H1 (cell line): Measurements from ENCODE around the gene RUNX1. TPM values are rescaled to one million over a fixed set of nuclear protein-coding genes. Genes with fewer than 3 reads are reported as not detected.

ENCODE experiments used
- CTCF ChIA-PET: fragments of 300-600 bp; sonication (Branson Sonifier 250); formaldehyde crosslinking; loops from one replicate; lab custom pipeline; 2021; ENCODE audit not compliant: partially characterized antibody; lab: Charles Lee
- POLR2A ChIA-PET: fragments of 300-600 bp; sonication (Branson Sonifier 250); formaldehyde crosslinking; loops from one replicate; lab custom pipeline; 2021; ENCODE audit warnings: inconsistent platforms; ENCODE audit not compliant: partially characterized antibody; lab: Charles Lee
- DNase-seq, 2 experiments: peaks; one replicate each; pipeline versions ENCODE4 v3.0.0 to v3.0.0-alpha.2; 2010 to 2022; ENCODE audit warnings: low spot score in 2 of 2, low read depth in 1 of 2, mixed read lengths in 1 of 2
- FAIRE-seq: peaks from 2 replicates; lab custom pipeline; 2011; peaks lifted over from hg19 to GRCh38; lab: Jason Lieb, UNC
- H2AFZ ChIP-seq: 2 replicates; pipeline ENCODE4 v1.8.1; 2012; ENCODE audit warnings: low read length, inconsistent platforms
- H2AK5ac ChIP-seq: 2 replicates; pipeline ENCODE4 v1.6.1; 2013; ENCODE audit warnings: low read depth, low read length
- H2BK120ac ChIP-seq: replicated peaks from 2 replicates; pipeline ENCODE3; 2013; ENCODE audit warnings: low read depth, low read length, inconsistent platforms
- H2BK12ac ChIP-seq: 2 replicates; pipeline ENCODE4 v1.6.1; 2013; ENCODE audit warnings: low read depth, low read length
- H2BK15ac ChIP-seq: 2 replicates; pipeline ENCODE4 v1.6.1; 2013; ENCODE audit warnings: low read length
- H2BK20ac ChIP-seq: 2 replicates; pipeline ENCODE4 v1.6.1; 2013; ENCODE audit warnings: low read length
- H2BK5ac ChIP-seq: 2 replicates; pipeline ENCODE4 v1.6.1; 2013; ENCODE audit warnings: low read depth, low read length
- H3K14ac ChIP-seq: 2 replicates; pipeline ENCODE4 v1.6.1; 2013; ENCODE audit warnings: inconsistent platforms; ENCODE audit not compliant: insufficient read length
- H3K18ac ChIP-seq: 2 replicates; pipeline ENCODE4 v1.6.1; 2013; ENCODE audit warnings: low read length; ENCODE audit errors: extremely low read depth
- H3K23ac ChIP-seq: 2 replicates; pipeline ENCODE4 v1.6.1; 2013; ENCODE audit warnings: inconsistent platforms; ENCODE audit not compliant: insufficient read length
- H3K23me2 ChIP-seq: 2 replicates; pipeline ENCODE4 v1.6.1; 2013; ENCODE audit warnings: low read depth, low read length
- H3K27ac ChIP-seq: 2 replicates; pipeline ENCODE4 v1.6.1; 2011; ENCODE audit warnings: low read depth, low read length, inconsistent platforms
- H3K27me3 ChIP-seq, 4 experiments: replicated peaks in 1 of 4; 1 replicate in 1 of 4; 2 replicates in 3 of 4; pipeline versions ENCODE4 v1.6.1 to v1.8.1; 2011 to 2013; ENCODE audit warnings: low read length in 3 of 4, mild to moderate bottlenecking in 3 of 4, inconsistent platforms in 2 of 4, mixed read lengths in 2 of 4, moderate library complexity in 1 of 4; ENCODE audit not compliant: control insufficient read depth in 3 of 4, insufficient read depth in 3 of 4; ENCODE audit errors: extremely low read depth in 1 of 4
- H3K36me3 ChIP-seq, 4 experiments: 2 replicates each; pipeline versions ENCODE4 v1.6.1 to v1.8.1; 2011 to 2013; ENCODE audit warnings: mild to moderate bottlenecking in 4 of 4, low read length in 3 of 4, moderate library complexity in 2 of 4, control low read depth in 1 of 4, inconsistent platforms in 1 of 4; ENCODE audit not compliant: insufficient read depth in 4 of 4, control insufficient read depth in 2 of 4
- H3K4ac ChIP-seq: replicated peaks from 2 replicates; pipeline ENCODE3; 2013; ENCODE audit warnings: low read length, low read depth, mixed read lengths, inconsistent platforms; ENCODE audit not compliant: insufficient read length
- H3K4me1 ChIP-seq, 4 experiments: replicated peaks in 1 of 4; 1 replicate in 1 of 4; 2 replicates in 3 of 4; pipeline versions ENCODE4 v1.6.1 to v1.8.1; 2011 to 2013; ENCODE audit warnings: low read length in 3 of 4, inconsistent platforms in 2 of 4, mixed read lengths in 1 of 4; ENCODE audit not compliant: insufficient read depth in 4 of 4, control insufficient read depth in 3 of 4
- H3K4me2 ChIP-seq, 2 experiments: 2 replicates each; pipeline versions ENCODE4 v1.6.1 to v1.8.1; 2011 to 2013; ENCODE audit warnings: low read depth in 2 of 2, low read length in 2 of 2, control low read depth in 1 of 2, inconsistent platforms in 1 of 2, mild to moderate bottlenecking in 1 of 2; ENCODE audit not compliant: insufficient read depth in 1 of 2
- H3K4me3 ChIP-seq, 4 experiments: fragments of 200-600, 300-600 bp in 1 of 4; sonication (generic), shearing (Covaris generic), sonication (Bioruptor Twin) in 1 of 4; 2 replicates each; pipeline versions ENCODE4 v1.5.1 to v1.8.1; 2011 to 2016; ENCODE audit warnings: low read length in 4 of 4, low read depth in 3 of 4, control low read depth in 2 of 4, inconsistent platforms in 2 of 4, mild to moderate bottlenecking in 2 of 4, mixed read lengths in 1 of 4, moderate library complexity in 1 of 4; ENCODE audit not compliant: insufficient read depth in 2 of 4; ENCODE audit errors: extremely low read depth in 1 of 4
- H3K56ac ChIP-seq: replicated peaks from 2 replicates; pipeline ENCODE3; 2013; ENCODE audit warnings: low read depth, mild to moderate bottlenecking, mixed read lengths, low read length, inconsistent platforms; ENCODE audit not compliant: insufficient read length
- H3K79me1 ChIP-seq: 2 replicates; pipeline ENCODE4 v1.6.1; 2013; ENCODE audit warnings: low read depth, low read length, control low read depth
- H3K79me2 ChIP-seq, 2 experiments: 2 replicates each; pipeline versions ENCODE4 v1.6.1 to v1.8.1; 2012 to 2013; ENCODE audit warnings: low read length in 2 of 2, mild to moderate bottlenecking in 2 of 2, inconsistent platforms in 1 of 2; ENCODE audit not compliant: insufficient read depth in 2 of 2, control insufficient read depth in 1 of 2
- H3K9ac ChIP-seq, 4 experiments: replicated peaks in 1 of 4; 1 replicate in 1 of 4; 2 replicates in 3 of 4; pipeline versions ENCODE4 v1.6.1 to v1.8.1; 2011 to 2013; ENCODE audit warnings: low read depth in 3 of 4, low read length in 3 of 4, control low read depth in 2 of 4, mild to moderate bottlenecking in 2 of 4, moderate library complexity in 2 of 4, inconsistent platforms in 1 of 4; ENCODE audit errors: extremely low read depth in 1 of 4
- H3K9me3 ChIP-seq, 2 experiments: 2 replicates each; pipeline versions ENCODE4 v1.6.1 to v1.8.1; 2012 to 2013; ENCODE audit warnings: mild to moderate bottlenecking in 2 of 2, moderate library complexity in 2 of 2, control low read depth in 1 of 2, inconsistent platforms in 1 of 2, low read depth in 1 of 2, low read length in 1 of 2, mixed read lengths in 1 of 2; ENCODE audit not compliant: insufficient read depth in 2 of 2
- H4K20me1 ChIP-seq, 2 experiments: replicated peaks in 1 of 2; 2 replicates each; pipeline versions ENCODE3 to v1.8.1; 2011 to 2013; ENCODE audit warnings: inconsistent platforms in 2 of 2, low read length in 2 of 2, mild to moderate bottlenecking in 1 of 2; ENCODE audit not compliant: insufficient read depth in 2 of 2, control insufficient read depth in 1 of 2
- H4K5ac ChIP-seq: 2 replicates; pipeline ENCODE4 v1.6.1; 2013; ENCODE audit warnings: low read length, low read depth, mixed read lengths, inconsistent platforms; ENCODE audit not compliant: insufficient read length
- H4K8ac ChIP-seq: 2 replicates; pipeline ENCODE4 v1.8.0; 2013; ENCODE audit warnings: mild to moderate bottlenecking, moderate library complexity, low read length, inconsistent platforms; ENCODE audit not compliant: insufficient read depth; ENCODE audit errors: extremely low read depth
- H4K91ac ChIP-seq: replicated peaks from 2 replicates; pipeline ENCODE3; 2013; ENCODE audit warnings: low read length, mixed read lengths, inconsistent platforms; ENCODE audit not compliant: insufficient read length
- BACH1 ChIP-seq: IDR thresholded peaks from 2 replicates; pipeline ENCODE4 v1.6.1; 2012; ENCODE audit warnings: low read length, improper control_type of control experiment
- CHD1 ChIP-seq: IDR thresholded peaks from 2 replicates; pipeline ENCODE4 v1.6.1; 2012; ENCODE audit warnings: low read depth, low read length, improper control_type of control experiment
- EZH2 ChIP-seq: fragments of 200-600 bp; sonication (generic); IDR thresholded peaks from 2 replicates; pipeline ENCODE4 v1.7.1; 2012; ENCODE audit warnings: low read depth, mild to moderate bottlenecking, moderate library complexity, low read length, inconsistent platforms; ENCODE audit not compliant: severe bottlenecking
- HDAC6 ChIP-seq: IDR thresholded peaks from one replicate; pipeline ENCODE4 v1.7.1; 2012; ENCODE audit warnings: low read depth, mild to moderate bottlenecking, inconsistent platforms, low read length, moderate library complexity
- JUN ChIP-seq: IDR thresholded peaks from 2 replicates; pipeline ENCODE4 v1.6.1; 2011; ENCODE audit warnings: low read depth, mild to moderate bottlenecking, improper control_type of control experiment, low read length
- NANOG ChIP-seq: IDR thresholded peaks from 2 replicates; pipeline ENCODE4 v1.6.1; 2011; ENCODE audit warnings: low read length, low read depth, mild to moderate bottlenecking, inconsistent platforms; ENCODE audit not compliant: insufficient read depth, poor library complexity, severe bottlenecking
- RAD21 ChIP-seq, 2 experiments: IDR thresholded peaks in 1 of 2; conservative IDR thresholded peaks in 1 of 2; 2 replicates each; pipeline ENCODE4 v1.6.1; 2011; ENCODE audit warnings: low read depth in 2 of 2, low read length in 2 of 2, improper control_type of control experiment in 1 of 2, inconsistent platforms in 1 of 2, mild to moderate bottlenecking in 1 of 2, moderate library complexity in 1 of 2
- SAP30 ChIP-seq: fragments of 300-600 bp; sonication (generic); IDR thresholded peaks from 2 replicates; pipeline ENCODE4 v1.7.1; 2012; ENCODE audit warnings: low read length, moderate library complexity, mild to moderate bottlenecking, inconsistent platforms; ENCODE audit not compliant: insufficient read depth, insufficient replicate concordance
- TBP ChIP-seq: IDR thresholded peaks from 2 replicates; pipeline ENCODE4 v1.6.1; 2011; ENCODE audit warnings: low read depth, low read length, improper control_type of control experiment
- TEAD4 ChIP-seq: IDR thresholded peaks from 2 replicates; pipeline ENCODE4 v1.6.1; 2012; ENCODE audit warnings: low read depth, low read length, inconsistent platforms, mixed read lengths
- YY1 ChIP-seq: IDR thresholded peaks from 2 replicates; pipeline ENCODE4 v1.6.1; 2011; ENCODE audit warnings: low read depth, mild to moderate bottlenecking, low read length
- WGBS, 2 experiments: shearing (Covaris generic) in 1 of 2; methylation state at CpG; one replicate each; pipeline versions ENCODE4 v1.1.6 to v1.1.7; 2013 to 2015; ENCODE audit warnings: low lambda C conversion rate in 2 of 2, mixed read lengths in 2 of 2, inconsistent platforms in 1 of 2, low coverage in 1 of 2, missing lambda C conversion rate in 1 of 2; ENCODE audit not compliant: insufficient replicate concordance in 2 of 2, insufficient coverage in 1 of 2, insufficient read length in 1 of 2; ENCODE audit errors: extremely low coverage in 1 of 2, missing lambda C conversion rate in 1 of 2; 5-methylcytosine and 5-hydroxymethylcytosine counted together
- polyA plus RNA-seq, 7 experiments: library from polyadenylated mRNA; depleted of rRNA in 3 of 7; stranded (reverse) in 5 of 7; unstranded in 2 of 7; fragments of >200 nt in 5 of 7; fragments of 200-250 nt in 2 of 7; gene quantifications; 1 replicate in 5 of 7; 2 replicates in 1 of 7; 4 replicates in 1 of 7; pipeline versions ENCODE4 v1.2.1 to v1.2.3, GENCODE V29; 2011 to 2013; ENCODE audit warnings: missing spikeins in 2 of 7, mixed read lengths in 2 of 7
- total RNA-seq: library from RNA; stranded (reverse); fragmentation: NEBNext Ultra II Directional; extraction: Animal tissue kit (Norgen Biotek cat#: 25700); gene quantifications from 2 replicates; pipeline ENCODE4 v1.2.1, GENCODE V29; 2021
- TF ChIP-seq, protein P1 (sequence below): IDR thresholded peaks from 2 replicates; pipeline ENCODE4 v1.6.1; 2012; ENCODE audit warnings: inconsistent platforms

The RUNX1 gene
- total and polyA plus RNA-seq, 2 of the 8 experiments (the other 6 are each of a cell fraction or from before 2014, with no cell fraction given): 0.20 to 0.60 TPM

DNA sequence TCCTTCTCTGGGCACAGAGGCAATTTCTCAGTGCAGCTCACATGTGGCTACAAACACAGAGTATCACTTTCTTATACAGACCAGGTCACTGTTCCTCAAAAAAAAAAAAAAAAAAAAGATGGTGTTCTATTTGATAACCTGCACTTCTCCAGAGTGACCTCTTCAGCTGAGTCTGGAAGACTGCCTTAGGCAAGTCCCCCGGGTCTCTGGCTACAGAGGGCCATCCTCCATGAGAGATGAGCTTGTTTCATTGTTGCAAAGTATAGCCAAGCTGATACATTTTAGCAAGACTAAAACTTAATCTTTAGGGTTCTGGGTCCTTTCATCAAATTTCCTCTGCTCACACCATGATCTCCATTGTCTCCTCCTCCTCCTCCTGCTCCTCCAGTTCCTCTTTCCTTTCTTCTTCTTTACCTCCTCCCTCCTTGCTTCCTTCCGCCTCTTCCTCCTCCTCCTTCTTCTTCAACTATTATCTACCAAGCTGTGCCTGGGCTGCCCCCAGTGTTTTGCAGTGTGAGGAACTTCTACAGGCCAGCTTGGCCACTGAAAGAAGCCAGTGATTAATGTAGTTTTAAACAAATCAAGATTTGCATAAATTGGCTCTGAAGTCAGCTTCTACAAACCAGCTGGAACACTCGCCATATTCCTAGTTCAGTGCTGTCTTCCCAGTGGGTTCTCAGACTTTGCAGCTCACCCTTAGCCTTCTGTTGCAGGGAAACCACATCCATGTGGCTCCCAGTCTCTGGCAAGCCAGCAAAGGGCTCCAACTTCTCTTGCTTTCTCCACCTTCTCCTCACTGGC lies 139.4 kb downstream of the RUNX1 start:
- no peak overlapping the region for H4K5ac ChIP-seq
- WGBS, 2 experiments: 77% methylated on average over 3 of the region's 3 CpGs; no CpG with 5 or more reads in 1 of the 2 experiments
- POLR2A ChIA-PET: interaction anchor here (0.6 kb wide), 1 partner anchor 1039 kb away, joined by 3 read pairs; no protein-coding TSS in a partner anchor
- TF ChIP-seq RAD21 (IDR thresholded peaks at IDR 0.05 in 1 of 2, conservative IDR thresholded peaks at IDR 0.05 in 1 of 2; ENCODE audit: low read depth in 2 of 2, low read length in 2 of 2) (no peak), BACH1 (no peak), EZH2 (no peak), NANOG (no peak), YY1 (no peak), JUN (no peak), TBP (no peak), TEAD4 (no peak), CHD1 (no peak), HDAC6 (no peak), SAP30 (no peak)
- TF ChIP-seq, protein P1, sequence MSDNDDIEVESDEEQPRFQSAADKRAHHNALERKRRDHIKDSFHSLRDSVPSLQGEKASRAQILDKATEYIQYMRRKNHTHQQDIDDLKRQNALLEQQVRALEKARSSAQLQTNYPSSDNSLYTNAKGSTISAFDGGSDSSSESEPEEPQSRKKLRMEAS: no peak

More for the DNA sequence above, 139.4 kb downstream of the RUNX1 start:
- no peaks in the 10 kb centered on the region for H3K9me3 ChIP-seq
- H2BK20ac ChIP-seq: no peak overlapping the region
- no peak overlapping the region for H3K4me2 ChIP-seq
- no peak overlapping the region for H3K4me3 ChIP-seq
- H3K4me1 ChIP-seq: no peaks in the 10 kb centered on the region; a peak in 1 of 7 replicates
- H3K36me3 ChIP-seq: no peaks in the 10 kb centered on the region
- H3K79me1 ChIP-seq: no peaks in the 10 kb centered on the region
- H3K23ac ChIP-seq: no peak overlapping the region
- H4K91ac ChIP-seq: no peak overlapping the region
- H3K4ac ChIP-seq: no peak overlapping the region
- no peaks in the 10 kb centered on the region for H4K20me1 ChIP-seq
- H2AK5ac ChIP-seq: no peak overlapping the region
- CTCF ChIA-PET: interaction anchor here (1.3 kb wide), 1 partner anchor 930 kb away, joined by 3 read pairs; no protein-coding TSS in a partner anchor
- FAIRE-seq (no peak), DNase-seq (no peak)
- H2BK15ac ChIP-seq: no peak overlapping the region
- no peak overlapping the region for H2BK12ac ChIP-seq
- no peak overlapping the region for H2BK5ac ChIP-seq
- H3K27me3 ChIP-seq: no peaks in the 10 kb centered on the region
- H3K56ac ChIP-seq: no peak overlapping the region
- H3K79me2 ChIP-seq: no peaks in the 10 kb centered on the region
- H2BK120ac ChIP-seq: no peak overlapping the region
- no peak overlapping the region for H3K18ac ChIP-seq
- no peaks in the 10 kb centered on the region; the same call in 1 of the 2 replicates for H3K23me2 ChIP-seq
- H3K14ac ChIP-seq: no peak overlapping the region
- 0 out of 2 replicates have a peak overlapping the region, but pooled peaks have one; percentile 47 for H2AFZ ChIP-seq
- no peak overlapping the region for H3K9ac ChIP-seq
- H3K27ac ChIP-seq: no peak overlapping the region
- no peak overlapping the region for H4K8ac ChIP-seq
